Measurements from ENCODE around the gene PDE4B. TPM values are rescaled to one million over a fixed set of nuclear protein-coding genes. Genes with fewer than 3 reads are reported as not detected.

The PDE4B gene
- total and polyA plus RNA-seq, 9 of the 15 experiments (the other 6 are each of a cell fraction or from before 2014, with no cell fraction given), result 0.09 TPM; not detected in 8

- no peak for TF ChIP-seq CHD7 (IDR thresholded peaks at IDR 0.05; ENCODE audit: low read depth, low read length)
- no peak for TF ChIP-seq E2F1 (CRISPR knock-in tag; IDR thresholded peaks at IDR 0.05)
- no peak for TF ChIP-seq ZNF174 (CRISPR knock-in tag; IDR thresholded peaks at IDR 0.05)
- no peak for TF ChIP-seq BACH1 (tag; IDR thresholded peaks at IDR 0.05)
- no peak for TF ChIP-seq ZNF518B (CRISPR knock-in tag; IDR thresholded peaks at IDR 0.05)
- TF ChIP-seq NELFE (IDR thresholded peaks at IDR 0.05; ENCODE audit: insufficient read depth, insufficient read length), result no peak
- no peak for TF ChIP-seq SMARCE1 (IDR thresholded peaks at IDR 0.05)
- no peak for TF ChIP-seq CREBBP (IDR thresholded peaks at IDR 0.05; ENCODE audit: low read depth, low read length)
- TF ChIP-seq POLR3A (IDR thresholded peaks at IDR 0.05; ENCODE audit: borderline replicate concordance, extremely low read depth, insufficient read depth, insufficient read length), result no peak
- TF ChIP-seq KDM4B (IDR thresholded peaks at IDR 0.05; ENCODE audit: borderline replicate concordance in 2 of 2, low read depth in 1 of 2), result no peak
Observed at GRCh38 chr1:65979136-65980044, 186.7 kb downstream of the PDE4B start (continued).
